DND-41 (cell line): ENCODE data around the gene ITM2C.

Source experiments
- CTCF ChIP-seq: IDR thresholded peaks from 2 replicates; pipeline ENCODE4 v1.5.1; 2012; ENCODE audit warnings: borderline replicate concordance, low read length, moderate library complexity, mild to moderate bottlenecking; ENCODE audit not compliant: poor library complexity, severe bottlenecking; ENCODE audit errors: extremely low read depth
- EZH2 ChIP-seq: IDR thresholded peaks from 3 replicates; pipeline ENCODE4 v1.6.1; 2012; ENCODE audit warnings: borderline replicate concordance, low read depth, mild to moderate bottlenecking, moderate library complexity, low read length, inconsistent platforms; ENCODE audit not compliant: severe bottlenecking

DNA sequence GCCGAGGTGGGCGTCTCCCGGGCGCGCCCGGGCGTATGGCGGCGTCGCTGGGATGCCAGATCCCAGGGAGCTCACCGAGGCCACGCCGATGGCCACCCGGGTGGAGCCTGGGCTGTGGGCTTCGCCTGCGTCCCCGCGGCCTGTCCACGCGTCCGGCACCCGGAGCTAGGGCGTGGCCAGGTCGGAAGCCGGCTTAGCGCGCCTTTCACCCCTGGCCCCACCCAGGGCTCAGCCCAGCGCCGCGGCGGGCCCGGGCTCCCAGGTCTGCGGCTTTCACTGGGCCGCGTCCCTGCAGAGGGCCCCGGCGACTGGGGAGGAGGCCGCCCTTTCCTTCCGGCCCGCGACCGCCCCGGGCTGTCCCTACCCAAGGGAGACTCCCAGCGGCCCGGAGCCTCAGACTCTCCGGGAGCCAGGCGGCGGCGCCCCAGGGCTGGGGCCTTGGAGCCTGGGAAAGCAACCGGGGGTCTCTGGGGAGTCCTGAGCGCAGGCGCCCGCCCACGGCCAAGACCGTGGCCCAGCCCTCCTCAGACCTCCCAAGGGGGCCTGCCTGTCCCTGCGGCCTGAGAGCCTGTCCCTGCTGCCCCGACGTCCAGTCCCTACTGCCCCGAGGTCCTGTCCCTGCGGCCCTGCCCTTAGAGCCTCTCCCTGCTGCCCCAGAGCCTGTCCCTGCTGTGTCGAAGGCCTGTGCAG lies 36.3 kb upstream of the ITM2C start:
- TF ChIP-seq EZH2 = no peak
- TF ChIP-seq CTCF = no peak
